D721Med (cell line): ENCODE measurements around the gene TNK1.
A peak's percentile ranks its signal among the peaks of the same experiment; 100 is the strongest.
"Not testable (repeated sequence)": the region's sequence is repeated elsewhere in the genome, so short reads cannot be mapped to it uniquely, and the experiment has no call there.

Source experiments
- DNase-seq: peaks from one replicate; pipeline ENCODE4 v3.0.0; 2011; ENCODE audit warnings: low spot score; ENCODE audit not compliant: insufficient read length
- FAIRE-seq: peaks from 2 replicates; lab custom pipeline; 2011; peaks lifted over from hg19 to GRCh38; lab: Jason Lieb, UNC
- CTCF ChIP-seq: IDR thresholded peaks from 2 replicates; pipeline ENCODE4 v1.5.1; 2012; ENCODE audit warnings: mild to moderate bottlenecking, control low read depth; ENCODE audit not compliant: insufficient read depth; ENCODE audit errors: missing control alignments

TNK1 gene

GRCh38 chr17:7357381-7357780 lies 23.5 kb upstream of the TNK1 start:
- no peak for FAIRE-seq
- no peak for DNase-seq
- TF ChIP-seq CTCF = no peak

GRCh38 chr17:7361906-7362305 lies 19.0 kb upstream of the TNK1 start:
- TF ChIP-seq CTCF = no peak
- DNase-seq (no peak), FAIRE-seq (no peak)

DNA sequence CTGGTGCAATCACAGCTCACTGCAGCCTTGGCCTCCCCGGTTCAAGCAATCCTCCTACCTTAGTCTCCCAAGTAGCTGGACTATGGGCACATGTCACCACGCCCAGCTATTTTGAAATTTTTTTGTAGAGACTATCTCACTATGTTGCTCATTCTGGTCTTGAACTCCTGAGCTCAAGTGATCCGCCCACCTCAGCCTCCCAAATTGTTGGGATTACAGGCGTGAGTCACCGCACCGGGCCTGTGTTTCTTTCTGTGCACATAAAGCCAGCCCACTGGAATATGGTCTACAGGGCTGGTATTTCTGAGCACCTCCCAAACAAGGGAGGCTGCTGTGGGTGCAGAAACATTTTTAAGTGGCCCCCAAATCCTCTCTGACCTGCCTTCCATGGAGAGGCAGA lies 17.6 kb upstream of the TNK1 start:
- DNase-seq = no peak
- TF ChIP-seq CTCF = no peak
- no peak for FAIRE-seq

- not testable (repeated sequence) for DNase-seq
These were observed 14.9 kb upstream of the TNK1 start for GRCh38 chr17:7365963-7366362.

DNA sequence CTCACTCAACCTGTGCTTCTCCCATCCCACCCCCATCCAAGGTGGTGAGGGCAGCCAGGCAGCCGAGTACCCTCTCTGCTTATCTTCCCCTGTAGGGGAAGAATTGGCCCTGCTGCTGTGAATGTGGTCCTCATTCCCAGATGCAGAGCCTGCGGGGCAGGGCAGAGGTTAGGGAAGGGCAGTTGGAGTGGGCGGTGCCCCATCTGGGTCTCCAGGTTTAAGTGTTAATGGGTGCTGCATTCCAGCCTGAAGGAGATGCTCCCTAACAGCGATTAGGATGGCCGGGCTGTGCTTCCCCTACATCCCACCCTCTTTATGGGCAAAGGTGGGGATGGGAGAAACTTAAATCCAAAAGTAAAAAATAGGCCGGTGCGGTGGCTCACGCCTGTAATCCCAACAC lies 13.8 kb upstream of the TNK1 start:
- no peak for TF ChIP-seq CTCF
- DNase-seq (no peak), FAIRE-seq (no peak)

More at GRCh38 chr17:7365963-7366362, 14.9 kb upstream of the TNK1 start:
- peak; percentile 70 for FAIRE-seq

DNA sequence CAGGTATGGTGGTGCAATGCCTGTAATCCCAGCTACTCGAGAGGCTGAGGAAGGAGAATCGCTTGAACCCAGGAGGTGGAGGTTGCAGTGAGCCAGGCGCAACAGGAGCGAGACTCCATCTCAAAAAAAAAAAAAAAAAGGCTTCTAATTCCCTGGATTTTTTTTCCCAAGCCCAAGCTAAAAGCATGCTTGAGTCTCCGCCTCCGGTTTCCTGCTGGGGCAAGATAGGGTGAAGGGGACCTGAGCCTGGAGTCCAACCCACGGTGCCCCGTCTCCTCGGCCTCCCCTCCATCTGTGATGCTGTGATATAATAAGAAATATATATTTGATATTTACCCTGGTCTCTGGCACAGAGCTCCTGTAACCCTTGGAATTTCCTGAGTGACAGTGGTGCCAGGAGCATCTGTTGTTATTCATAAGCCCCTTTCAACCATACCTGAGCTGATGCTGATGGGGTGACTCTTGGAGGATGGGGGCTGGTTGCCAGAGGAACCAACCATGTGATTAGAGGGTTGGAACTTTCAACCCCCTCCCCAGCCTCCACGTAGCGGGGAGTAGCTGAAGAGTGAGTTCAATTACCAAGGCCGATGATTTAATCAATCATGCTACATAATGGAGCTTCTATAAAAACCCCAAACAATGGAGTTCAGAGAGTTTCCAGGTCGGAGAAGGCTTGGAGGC lies 12.8 kb upstream of the TNK1 start:
- no peak for TF ChIP-seq CTCF
- DNase-seq (no peak), FAIRE-seq (no peak)

DNA sequence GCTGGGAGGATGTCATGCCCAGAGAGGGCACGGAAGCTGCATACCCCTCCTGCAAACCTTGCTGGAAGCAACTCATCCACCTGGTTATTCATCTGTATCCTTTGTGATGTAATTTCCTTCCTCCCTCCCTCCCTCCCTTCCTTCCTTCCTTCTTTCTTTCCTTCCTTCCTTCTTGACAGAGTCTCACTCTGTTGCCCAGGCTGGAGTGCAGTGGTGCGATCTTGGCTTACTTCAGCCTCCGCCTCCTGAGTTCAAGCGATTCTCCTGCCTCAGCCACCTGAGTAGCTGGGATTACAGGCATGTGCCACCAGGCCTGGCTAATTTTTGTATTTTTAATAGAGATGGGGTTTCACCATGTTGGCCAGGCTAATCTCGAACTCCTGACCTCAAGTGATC lies 12.3 kb upstream of the TNK1 start:
- not testable (repeated sequence) for FAIRE-seq, DNase-seq

DNA sequence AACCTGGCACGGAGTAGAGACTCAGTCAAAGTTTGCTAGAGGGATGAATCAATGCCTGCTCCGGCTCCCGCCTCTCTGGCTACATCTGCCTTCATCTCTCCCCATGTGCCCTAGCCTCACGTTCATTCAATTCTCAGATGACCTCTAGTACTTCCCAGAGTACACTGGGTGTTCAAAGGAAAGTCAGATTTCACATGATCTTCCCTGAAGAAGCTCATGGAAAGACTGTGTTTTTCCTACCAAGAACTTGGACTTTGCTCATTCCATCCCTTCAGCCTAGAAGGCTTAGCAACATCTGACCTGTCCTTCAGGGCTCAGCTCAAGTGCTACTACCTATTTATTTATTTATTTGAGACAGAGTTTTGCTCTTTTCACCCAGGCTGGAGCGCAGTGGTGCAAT lies 11.1 kb upstream of the TNK1 start:
- TF ChIP-seq CTCF = no peak
- no peak for FAIRE-seq
- DNase-seq = no peak
